Stimulated activated naive CD4-positive, alpha-beta T cell treated with Interleukin-2 at 50 U/mL for 16 hours (primary cell): Measurements from ENCODE around the gene FCN1.

Source experiments
- DNase-seq: peaks from one replicate; lab custom pipeline; 2025; lab: John Stamatoyannopoulos, UW

FCN1 gene

GRCh38 chr9:134951461-134951860 lies 33.7 kb upstream of the FCN1 start:
- DNase-seq, result no peak

GRCh38 chr9:134950386-134951210 lies 32.9 kb upstream of the FCN1 start:
- DNase-seq, result no peak

DNA sequence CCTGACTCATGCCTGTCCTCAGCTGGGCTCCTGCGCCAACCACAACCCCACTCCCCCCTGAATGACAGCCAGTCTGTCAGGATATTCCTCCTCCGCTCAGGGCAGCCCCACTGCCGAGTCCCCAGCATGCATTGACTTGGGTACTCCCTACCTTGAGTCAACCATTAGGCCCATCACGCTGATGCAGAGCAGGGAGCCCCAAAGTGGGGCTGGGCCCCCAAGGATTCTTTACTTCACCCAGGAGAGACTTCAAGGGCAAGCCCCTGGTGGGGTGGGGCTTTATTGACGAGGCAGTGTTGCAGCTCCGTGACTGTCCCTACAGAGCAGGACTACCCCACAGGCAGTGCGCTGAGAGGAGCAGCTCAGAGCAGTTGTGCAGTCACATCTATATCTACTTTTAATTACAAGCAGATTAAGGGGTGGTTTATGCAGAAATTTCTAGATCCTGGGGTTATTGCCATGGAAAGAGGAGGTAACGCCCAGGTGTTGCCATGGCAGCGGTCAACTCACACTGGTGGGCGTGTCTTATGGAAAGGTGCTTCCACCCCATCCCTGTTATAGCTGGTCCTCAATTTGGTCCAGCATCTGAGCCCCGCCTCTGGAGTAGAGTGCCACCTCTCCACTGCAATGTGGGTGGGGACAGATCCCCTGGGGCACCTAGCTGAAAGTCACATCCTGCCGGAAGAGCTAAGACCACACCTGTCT lies 32.1 kb upstream of the FCN1 start:
- DNase-seq, result no peak

DNA sequence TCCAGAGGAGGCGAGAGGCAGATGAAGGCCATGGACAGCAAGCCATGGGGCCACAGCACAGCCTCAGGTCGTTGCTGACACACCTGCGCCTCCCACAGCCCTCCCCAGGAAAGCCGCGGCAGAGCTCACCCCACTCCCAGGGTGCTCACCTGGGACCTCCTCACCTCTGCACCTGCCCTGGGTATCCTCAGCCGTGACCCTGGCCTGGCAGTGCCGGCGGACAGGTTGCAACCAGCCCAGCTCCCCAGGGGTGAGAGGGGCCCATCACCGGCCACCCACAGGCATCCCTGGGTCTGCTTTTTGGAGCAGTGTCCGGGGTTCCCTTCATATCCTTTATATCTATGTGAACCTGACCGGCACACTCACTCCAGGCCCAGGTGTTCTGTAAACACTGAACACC lies 30.4 kb upstream of the FCN1 start:
- no peak for DNase-seq

DNA sequence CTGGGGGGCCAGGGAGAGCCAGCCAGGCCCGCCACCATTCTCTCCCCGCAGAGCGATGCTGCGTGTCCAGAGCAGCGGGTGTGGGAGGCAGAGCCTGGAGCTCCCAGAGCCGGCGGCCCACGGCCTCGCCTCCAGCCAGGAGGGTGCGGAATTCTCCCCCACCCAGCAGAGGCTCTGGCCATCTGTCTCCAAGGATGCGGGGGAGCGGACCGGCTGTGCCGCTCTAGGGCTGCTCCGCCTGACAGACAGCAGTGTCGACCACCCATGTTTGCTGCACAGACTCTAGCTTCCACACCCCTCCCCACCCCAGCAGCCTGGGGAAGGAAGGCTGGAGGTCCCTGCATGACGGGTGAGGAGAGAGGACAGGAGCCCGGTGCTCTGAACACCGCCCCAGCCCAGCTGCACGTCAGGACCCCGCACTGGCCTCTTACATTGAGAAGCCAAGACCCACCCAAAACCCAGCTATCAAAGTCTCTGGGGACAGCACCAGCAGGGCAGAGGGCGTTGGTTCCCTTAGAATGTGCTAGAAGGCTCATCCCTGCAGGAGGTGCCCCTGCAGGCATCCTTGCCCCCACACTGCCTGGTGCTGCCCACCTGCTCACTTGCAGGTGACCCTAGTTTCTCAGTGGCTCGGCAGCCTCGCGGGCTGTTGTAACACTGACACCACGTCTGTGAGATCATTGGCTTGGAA lies 29.7 kb upstream of the FCN1 start:
- DNase-seq, result no peak

DNA sequence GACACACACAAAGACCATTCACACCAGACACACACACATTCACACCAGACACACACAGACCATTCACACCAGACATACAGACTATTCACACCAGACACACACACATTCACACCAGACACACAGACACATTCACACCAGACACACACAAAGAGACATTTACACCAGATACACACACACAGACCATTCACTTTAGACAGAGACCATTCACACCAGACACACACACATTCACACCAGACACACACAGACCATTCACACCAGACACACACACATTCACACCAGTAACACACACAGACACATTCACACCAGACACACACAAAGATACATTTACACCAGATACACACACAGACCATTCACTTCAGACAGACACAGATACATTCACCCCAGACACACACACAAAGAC lies 29.0 kb upstream of the FCN1 start:
- DNase-seq, result no peak

DNA sequence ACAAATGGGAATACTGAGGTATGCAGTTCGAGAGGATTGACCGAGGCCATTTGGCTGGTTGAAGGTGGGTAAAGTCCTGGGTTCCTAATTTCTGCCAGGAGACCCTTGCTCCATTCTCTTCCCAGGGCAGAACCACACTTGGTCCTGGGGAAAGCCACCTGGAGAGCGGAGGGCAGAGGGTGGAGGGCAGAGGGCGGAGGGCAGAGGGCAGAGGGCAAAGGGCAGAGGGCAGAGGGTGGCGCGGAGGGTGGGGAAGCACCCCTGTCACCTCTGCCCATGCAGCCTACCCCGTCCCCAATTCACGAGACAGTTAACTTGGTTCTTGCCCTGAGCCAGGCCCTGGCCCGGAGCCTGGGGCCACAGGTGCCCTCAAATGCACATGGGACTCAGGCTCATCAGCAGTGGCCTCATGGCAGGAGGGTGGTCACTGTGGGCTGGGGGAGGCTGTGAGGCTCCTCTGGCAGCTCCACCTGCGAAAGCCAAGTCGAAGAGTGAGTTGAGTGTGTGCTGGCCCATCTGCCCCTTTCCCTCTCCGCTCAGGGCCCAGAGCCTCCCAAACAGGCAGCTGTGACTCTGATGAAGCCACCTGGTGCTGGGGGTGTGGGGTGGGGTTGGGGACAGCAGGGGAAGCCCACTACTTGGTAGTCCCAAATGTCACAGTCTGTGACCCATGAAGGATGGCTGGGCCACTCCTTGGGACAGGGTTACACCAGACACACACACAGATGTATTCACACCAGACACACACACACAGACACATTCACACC lies 28.0 kb upstream of the FCN1 start:
- DNase-seq, result no peak

- no peak for DNase-seq
Observed at GRCh38 chr9:134944916-134945315, 27.2 kb upstream of the FCN1 start.

DNA sequence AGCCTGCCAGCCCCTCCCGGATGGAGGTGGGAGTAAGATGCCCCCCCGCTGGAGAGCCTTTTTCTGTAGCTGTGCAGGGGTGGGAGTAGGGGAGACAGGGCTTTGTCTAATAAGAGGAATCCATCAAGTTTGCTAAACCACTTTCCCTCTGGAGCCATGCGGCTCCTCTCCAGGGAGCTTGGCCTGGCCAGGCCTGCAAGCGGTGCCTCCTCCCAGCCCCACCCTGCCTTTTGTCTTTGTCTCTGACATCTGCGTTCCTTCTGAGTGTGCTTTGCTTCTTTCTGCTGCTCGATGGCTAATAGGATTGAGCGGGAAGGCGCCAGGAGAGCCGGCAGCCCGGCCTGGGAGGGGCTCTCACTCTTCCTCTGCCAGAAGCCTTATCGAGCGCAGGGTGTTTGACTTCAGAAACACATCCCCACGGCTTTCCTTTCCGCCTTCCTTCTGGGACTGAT lies 26.7 kb upstream of the FCN1 start:
- DNase-seq, result no peak

DNA sequence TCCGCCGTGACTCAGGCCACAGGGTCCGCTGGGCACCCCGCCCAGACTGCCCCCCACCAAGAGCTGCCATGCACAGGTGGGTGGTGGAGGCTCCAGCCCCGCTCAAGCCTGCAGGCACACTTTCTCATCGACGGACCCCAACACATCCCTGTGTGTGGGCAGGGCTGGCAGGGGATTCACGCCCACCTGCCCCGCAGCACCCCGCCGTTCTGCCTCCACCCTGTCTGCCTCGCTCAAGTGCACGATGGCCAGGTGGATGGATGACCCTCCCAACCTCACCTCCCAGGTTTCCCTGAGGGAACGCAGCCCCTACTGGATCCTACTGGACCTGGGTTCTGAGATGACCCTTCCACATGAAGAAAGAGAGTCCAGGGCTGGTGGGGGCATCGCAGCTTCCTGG lies 26.1 kb upstream of the FCN1 start:
- DNase-seq, result no peak

DNA sequence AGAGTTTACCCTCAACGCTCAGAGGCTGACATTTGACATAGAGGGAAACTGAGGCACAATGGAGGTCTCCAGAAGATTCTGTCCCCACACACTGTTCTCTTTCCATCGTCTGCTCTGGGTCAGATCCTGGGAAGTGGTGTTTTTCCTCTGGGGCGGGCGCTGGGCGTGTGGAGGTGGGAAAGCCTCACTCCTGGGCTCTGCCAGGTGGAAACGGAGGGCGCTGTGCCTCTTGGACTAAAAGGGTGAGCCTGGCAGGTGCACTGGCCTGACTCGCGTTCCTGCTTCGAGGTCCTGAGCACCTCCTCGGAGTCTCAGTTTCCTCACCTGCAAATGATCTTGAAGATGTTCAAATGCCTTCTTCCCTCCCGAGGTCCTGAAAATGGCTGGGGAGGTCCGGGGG lies 25.7 kb upstream of the FCN1 start:
- DNase-seq, result no peak

DNA sequence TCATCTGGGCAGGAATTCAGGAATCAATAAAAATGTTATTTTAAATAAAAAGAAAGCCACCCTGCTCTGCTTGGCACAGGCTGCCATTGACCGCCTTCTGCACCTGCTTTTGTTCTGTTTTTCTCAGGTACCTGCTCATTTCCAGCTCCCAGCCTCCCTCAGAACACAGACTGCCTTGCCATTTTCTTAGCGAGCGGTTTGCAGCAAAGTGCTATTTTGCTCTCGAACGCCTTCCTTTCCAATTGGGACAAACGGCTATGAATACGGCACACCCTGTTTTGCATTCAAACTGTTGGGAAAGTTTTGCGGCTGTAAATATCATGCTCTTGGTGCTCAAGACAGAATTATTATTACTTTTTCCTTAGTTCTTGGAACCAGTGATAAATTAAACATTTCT lies 25.1 kb upstream of the FCN1 start:
- no peak for DNase-seq

DNA sequence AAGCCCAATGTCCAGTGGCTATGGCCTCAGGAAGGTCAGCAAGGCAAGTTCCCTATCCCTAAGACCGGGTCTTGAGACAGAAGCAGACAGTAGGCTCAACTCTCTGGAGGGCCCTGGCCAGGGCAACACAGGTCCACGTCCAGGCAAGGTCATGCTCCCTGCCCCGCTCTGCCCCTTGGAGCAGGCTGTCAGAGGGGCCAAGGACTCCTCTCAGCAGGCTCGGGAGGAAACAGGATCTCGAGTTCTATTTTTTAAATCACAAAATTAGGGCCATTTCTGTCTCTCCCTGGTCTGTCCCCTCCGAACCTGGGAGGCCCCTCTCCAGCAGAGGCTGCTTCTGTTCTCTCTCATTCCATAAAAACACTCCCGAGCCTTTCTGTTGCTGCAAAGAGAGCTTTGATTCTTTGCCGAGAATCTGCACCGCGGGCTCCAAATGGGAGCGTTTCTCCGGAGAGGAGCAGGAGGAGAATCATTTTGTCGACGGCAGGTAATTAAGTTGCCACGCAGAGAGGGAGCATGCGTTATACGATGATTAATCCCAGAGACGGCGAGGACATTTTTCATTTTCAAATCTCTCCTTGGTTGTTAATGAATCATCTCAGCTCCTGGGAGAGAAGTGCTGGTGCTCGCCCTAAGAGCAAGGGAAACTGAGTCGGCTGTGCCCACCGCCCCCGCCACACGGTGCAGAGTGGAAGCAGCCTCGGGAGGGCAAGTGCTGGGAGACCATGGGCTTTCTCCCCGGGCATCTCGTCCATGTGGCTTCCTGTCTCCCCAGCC lies 24.5 kb upstream of the FCN1 start:
- no peak for DNase-seq

- no peak for DNase-seq
Observed at GRCh38 chr9:134940236-134941208, 22.8 kb upstream of the FCN1 start.

DNA sequence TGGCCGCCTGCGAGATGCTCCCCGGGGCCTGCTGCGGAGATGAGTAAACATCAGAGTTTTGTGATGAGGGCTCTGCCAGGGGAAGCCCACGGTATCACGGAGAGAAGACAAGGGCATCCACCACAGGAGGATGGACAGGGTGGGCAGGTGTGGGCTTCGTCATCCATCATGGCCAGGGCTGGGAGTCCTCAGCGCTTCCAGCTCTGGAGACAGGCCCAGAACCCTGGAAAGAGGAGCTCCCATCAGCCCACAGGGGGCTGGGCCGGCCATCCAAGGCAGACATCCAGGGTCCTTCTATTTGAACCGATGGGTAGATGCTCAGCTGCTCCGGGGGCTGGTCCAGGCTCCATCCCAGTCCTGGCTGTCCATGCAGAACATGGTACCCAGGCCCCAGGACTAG lies 22.1 kb upstream of the FCN1 start:
- no peak for DNase-seq

GRCh38 chr9:134939080-134939733 lies 21.5 kb upstream of the FCN1 start:
- DNase-seq, result no peak

DNA sequence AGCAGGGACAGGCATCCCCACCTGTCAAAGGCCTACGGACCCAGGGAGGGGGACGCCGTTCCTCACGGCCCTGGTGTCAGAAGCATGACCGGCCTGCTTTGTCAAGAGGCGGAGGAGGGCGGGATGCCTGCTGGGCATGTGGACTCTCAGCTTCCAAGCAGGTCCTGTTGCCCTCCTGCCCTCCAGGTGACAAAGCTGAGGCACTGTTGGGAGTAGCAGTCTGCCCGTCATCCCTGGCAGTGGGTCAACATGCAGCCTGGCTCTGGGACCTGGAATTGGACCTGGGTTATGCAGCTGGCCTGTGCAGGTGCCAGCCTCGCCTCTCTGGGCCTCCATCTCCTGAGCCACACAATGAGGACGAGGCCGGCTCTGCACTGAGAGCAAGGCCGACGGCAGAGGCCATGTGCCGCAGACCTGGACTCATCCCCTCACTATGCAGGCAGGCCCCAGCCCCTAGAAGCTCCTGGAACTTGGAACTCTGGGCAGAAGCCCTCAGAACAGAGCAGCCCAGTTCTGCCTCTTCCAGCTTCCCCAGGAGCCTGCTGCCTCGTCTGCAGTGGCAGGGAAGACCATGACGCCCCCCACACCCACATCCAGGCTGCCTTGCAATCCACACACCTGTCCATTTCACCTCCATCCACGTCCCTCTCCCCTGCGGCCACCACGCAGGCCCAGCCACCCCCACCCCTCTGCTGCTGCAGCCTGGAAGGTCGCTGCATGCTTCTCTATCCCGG lies 20.8 kb upstream of the FCN1 start:
- no peak for DNase-seq

GRCh38 chr9:134937566-134938345 lies 20.0 kb upstream of the FCN1 start:
- no peak for DNase-seq
